D721Med (cell line): Measurements from ENCODE around the gene SCAANT1.

Source experiments
- DNase-seq: peaks from one replicate; pipeline ENCODE4 v3.0.0; 2011; ENCODE audit warnings: low spot score; ENCODE audit not compliant: insufficient read length
- FAIRE-seq: peaks from 2 replicates; lab custom pipeline; 2011; peaks lifted over from hg19 to GRCh38; lab: Jason Lieb, UNC
- CTCF ChIP-seq: IDR thresholded peaks from 2 replicates; pipeline ENCODE4 v1.5.1; 2012; ENCODE audit warnings: mild to moderate bottlenecking, control low read depth; ENCODE audit not compliant: insufficient read depth; ENCODE audit errors: missing control alignments

SCAANT1 gene

GRCh38 chr3:63911509-63911872, 692 bp downstream of the SCAANT1 start:
- no peak for FAIRE-seq
- DNase-seq: no peak
- TF ChIP-seq CTCF: no peak

GRCh38 chr3:63910891-63911290, 1.3 kb downstream of the SCAANT1 start:
- no peak for TF ChIP-seq CTCF
- FAIRE-seq (no peak), DNase-seq (no peak)

GRCh38 chr3:63910001-63910400, 2.2 kb downstream of the SCAANT1 start:
- TF ChIP-seq CTCF: no peak
- DNase-seq (no peak), FAIRE-seq (no peak)

GRCh38 chr3:63909431-63909830, 2.8 kb downstream of the SCAANT1 start:
- no peak for TF ChIP-seq CTCF
- FAIRE-seq (no peak), DNase-seq (no peak)

GRCh38 chr3:63908776-63909175, 3.4 kb downstream of the SCAANT1 start:
- FAIRE-seq (no peak), DNase-seq (no peak)
- no peak for TF ChIP-seq CTCF

GRCh38 chr3:63908081-63908736, 4.0 kb downstream of the SCAANT1 start:
- no peak for FAIRE-seq
- peak; percentile 13 for TF ChIP-seq CTCF
- no peak for DNase-seq

GRCh38 chr3:63905731-63906620, 6.2 kb downstream of the SCAANT1 start:
- DNase-seq (no peak), FAIRE-seq (no peak)
- no peak for TF ChIP-seq CTCF
